SK-N-SH (cell line): ENCODE measurements around the gene LPP. TPM values are rescaled to one million over a fixed set of nuclear protein-coding genes. Genes with fewer than 3 reads are reported as not detected.

Source experiments
- CTCF ChIA-PET: fragments of 300-600, 350-600 bp; formaldehyde crosslinking; extraction: SDS; loops from one replicate; lab custom pipeline; 2021; lab: Yijun Ruan, JAX
- POLR2A ChIA-PET: fragments of 350-600 bp; sonication (Branson Sonifier 250); formaldehyde crosslinking; extraction: SDS; loops from one replicate; lab custom pipeline; 2020; ENCODE audit warnings: antibody characterized with exemption, inconsistent platforms; lab: Yijun Ruan, JAX
- DNase-seq: peaks from one replicate; pipeline ENCODE4 v3.0.0; 2012
- H2AFZ ChIP-seq: fragments of 200-600 bp; sonication (generic); 2 replicates; pipeline ENCODE4 v1.8.1; 2016; ENCODE audit warnings: antibody characterized with exemption, mild to moderate bottlenecking, low read depth
- H3F3A ChIP-seq: fragments of 200-600 bp; sonication (generic); replicated peaks from 2 replicates; pipeline ENCODE3; 2016; ENCODE audit warnings: antibody characterized with exemption, mild to moderate bottlenecking; ENCODE audit not compliant: insufficient read depth
- H3K27ac ChIP-seq, 2 experiments: fragments of 200-500 bp in 1 of 2; fragments of 200-600 bp in 1 of 2; sonication (Bioruptor generic) in 1 of 2; sonication (generic), shearing (Covaris generic) in 1 of 2; 2 replicates each; pipeline versions ENCODE4 v1.5.1 to v1.6.1; 2014 to 2016; ENCODE audit warnings: low read depth in 2 of 2, inconsistent platforms in 1 of 2, low read length in 1 of 2, mild to moderate bottlenecking in 1 of 2, mixed read lengths in 1 of 2
- H3K27me3 ChIP-seq: fragments of 200-600 bp; sonication (generic), shearing (Covaris generic); 2 replicates; pipeline ENCODE4 v1.6.1; 2016; ENCODE audit warnings: mixed run types; ENCODE audit not compliant: insufficient read depth
- H3K36me3 ChIP-seq, 2 experiments: fragments of 200-500 bp in 1 of 2; fragments of 200-600 bp in 1 of 2; sonication (Bioruptor generic) in 1 of 2; sonication (generic) in 1 of 2; replicated peaks in 1 of 2; 2 replicates each; pipeline versions ENCODE3 to v1.5.1; 2014 to 2016; ENCODE audit warnings: low read length in 1 of 2, mild to moderate bottlenecking in 1 of 2; ENCODE audit not compliant: insufficient read depth in 2 of 2, control insufficient read depth in 1 of 2
- H3K4me1 ChIP-seq, 2 experiments: fragments of 200-500 bp in 1 of 2; fragments of 200-600 bp in 1 of 2; sonication (Bioruptor generic) in 1 of 2; sonication (generic), shearing (Covaris generic) in 1 of 2; 2 replicates each; pipeline versions ENCODE4 v1.5.1 to v1.6.1; 2014 to 2016; ENCODE audit warnings: low read depth in 1 of 2, low read length in 1 of 2, mixed run types in 1 of 2; ENCODE audit not compliant: insufficient read depth in 2 of 2, control insufficient read depth in 1 of 2
- H3K4me2 ChIP-seq: fragments of 200-600 bp; sonication (generic), shearing (Covaris generic); 2 replicates; pipeline ENCODE4 v1.6.1; 2017; ENCODE audit warnings: mixed run types
- H3K4me3 ChIP-seq, 2 experiments: fragments of 200-500 bp in 1 of 2; fragments of 200-600 bp in 1 of 2; sonication (Bioruptor generic) in 1 of 2; sonication (generic), shearing (Covaris generic) in 1 of 2; 2 replicates each; pipeline versions ENCODE4 v1.5.1 to v1.8.1; 2014 to 2016; ENCODE audit warnings: low read depth in 2 of 2, inconsistent platforms in 1 of 2, low read length in 1 of 2, mild to moderate bottlenecking in 1 of 2, mixed read lengths in 1 of 2, moderate library complexity in 1 of 2
- H3K79me2 ChIP-seq: fragments of 200-600 bp; sonication (generic); 2 replicates; pipeline ENCODE4 v1.8.1; 2017; ENCODE audit warnings: mild to moderate bottlenecking; ENCODE audit not compliant: insufficient read depth
- H3K9ac ChIP-seq: fragments of 200-600 bp; sonication (generic); 2 replicates; pipeline ENCODE4 v1.6.1; 2017; ENCODE audit warnings: mixed run types
- H3K9me2 ChIP-seq: fragments of 200-600 bp; sonication (generic); 2 replicates; pipeline ENCODE4 v1.6.1; 2017; ENCODE audit warnings: mixed run types
- H3K9me3 ChIP-seq: fragments of 200-600 bp; sonication (generic); 2 replicates; pipeline ENCODE4 v1.6.1; 2017; ENCODE audit warnings: mixed run types, mild to moderate bottlenecking, moderate library complexity
- H4K20me1 ChIP-seq: fragments of 200-600 bp; sonication (generic); 2 replicates; pipeline ENCODE4 v1.6.1; 2017; ENCODE audit warnings: mild to moderate bottlenecking, mixed run types; ENCODE audit not compliant: insufficient read depth
- EZH2phosphoT487 ChIP-seq: fragments of 200-600 bp; sonication (generic); IDR thresholded peaks from 2 replicates; pipeline ENCODE4 v1.6.1; 2017; ENCODE audit warnings: low read depth, mixed run types, mild to moderate bottlenecking, antibody characterized with exemption, moderate library complexity, borderline replicate concordance
- FOXM1 ChIP-seq: IDR thresholded peaks from 2 replicates; pipeline ENCODE4 v1.4.0; 2012; ENCODE audit warnings: low read depth, mild to moderate bottlenecking
- IRF3 ChIP-seq: fragments of 150-350 bp; IDR thresholded peaks from 2 replicates; pipeline ENCODE4 v1.6.1; 2016; ENCODE audit warnings: mild to moderate bottlenecking, low read depth, low read length
- MAX ChIP-seq: IDR thresholded peaks from 2 replicates; pipeline ENCODE4 v1.4.0; 2012; ENCODE audit warnings: low read depth
- RAD21 ChIP-seq: IDR thresholded peaks from 2 replicates; pipeline ENCODE4 v1.6.1; 2012; ENCODE audit warnings: mild to moderate bottlenecking, low read length
- RXRA ChIP-seq: IDR thresholded peaks from 2 replicates; pipeline ENCODE4 v1.4.0; 2012; ENCODE audit warnings: low read depth, mild to moderate bottlenecking, borderline replicate concordance
- SIN3A ChIP-seq: IDR thresholded peaks from 2 replicates; pipeline ENCODE4 v1.6.1; 2012; ENCODE audit warnings: low read depth, mild to moderate bottlenecking, low read length, moderate library complexity, borderline replicate concordance
- SMC3 ChIP-seq: IDR thresholded peaks from 2 replicates; pipeline ENCODE4 v1.6.1; 2012; ENCODE audit warnings: low read depth, low read length, improper control_type of control experiment
- TAF1 ChIP-seq: IDR thresholded peaks from 2 replicates; pipeline ENCODE4 v1.6.1; 2012; ENCODE audit warnings: low read depth, mild to moderate bottlenecking, low read length, moderate library complexity, borderline replicate concordance
- TCF12 ChIP-seq: IDR thresholded peaks from 2 replicates; pipeline ENCODE4 v1.4.0; 2012
- TEAD4 ChIP-seq: IDR thresholded peaks from 2 replicates; pipeline ENCODE4 v1.4.0; 2012; ENCODE audit warnings: mild to moderate bottlenecking, borderline replicate concordance; ENCODE audit not compliant: insufficient read depth
- USF1 ChIP-seq: IDR thresholded peaks from 2 replicates; pipeline ENCODE4 v1.4.0; 2012; ENCODE audit warnings: low read depth, borderline replicate concordance
- YY1 ChIP-seq: IDR thresholded peaks from 2 replicates; pipeline ENCODE4 v1.4.0; 2012; ENCODE audit warnings: low read depth, mild to moderate bottlenecking
- WGBS: methylation state at CpG from one replicate; pipeline ENCODE4 v1.1.6; 2017; ENCODE audit warnings: low lambda C conversion rate; 5-methylcytosine and 5-hydroxymethylcytosine counted together
- polyA plus RNA-seq, 3 experiments: library from polyadenylated mRNA; depleted of rRNA; stranded (reverse); fragments of >200 nt; gene quantifications; 2 replicates each; pipeline ENCODE4 v1.2.3, GENCODE V29; 2012

Gene LPP
- polyA plus RNA-seq, 1 of the 3 experiments (the other 2 are of a cell fraction) = 6.6 TPM

- TF ChIP-seq EZH2phosphoT487 (no peak), SMC3 (no peak), RXRA (no peak), TCF12 (0 out of 2 replicates have a peak, but pooled peaks have one; percentile 11), YY1 (no peak)
- no peaks in the 10 kb centered on the region for H3K27me3 ChIP-seq
- ChIA-PET POLR2A (no interaction called here), CTCF (no interaction called here)
- H3K36me3 ChIP-seq = peaks cover 0 to 3% of the 10 kb centered on the region in 2 experiments
- H4K20me1 ChIP-seq = no peaks in the 10 kb centered on the region
- no peak overlapping the region for H3K9ac ChIP-seq
- no peak overlapping the region for H2AFZ ChIP-seq
- no peak overlapping the region for H3K4me2 ChIP-seq
- no peaks in the 10 kb centered on the region for H3K9me3 ChIP-seq
- peaks cover 24% of the 10 kb centered on the region; the same call in 1 of the 2 replicates for H3K79me2 ChIP-seq
- H3K4me1 ChIP-seq = no peaks in the 10 kb centered on the region
- peak overlapping the region in 1 of 2 experiments; percentile 31; a peak in 1 of 4 replicates for H3K27ac ChIP-seq
- no peak for DNase-seq
- no peak overlapping the region for H3K4me3 ChIP-seq
- 25% methylated on average over 3 of the region's 3 CpGs for WGBS
- H3F3A ChIP-seq = peaks cover 3% of the 10 kb centered on the region
- H3K9me2 ChIP-seq = no peaks in the 10 kb centered on the region
These were observed 566.3 kb downstream of the LPP start for GRCh38 chr3:188720215-188720614.

- Histone ChIP-seq H3K9me2 (no peaks in the 10 kb centered on the region), H3F3A (peaks cover 3% of the 10 kb centered on the region), H3K4me3 (no peak overlapping the region), H3K4me1 (no peaks in the 10 kb centered on the region), H3K36me3 (peaks cover 0 to 7% of the 10 kb centered on the region in 2 experiments), H3K79me2 (peaks cover 22% of the 10 kb centered on the region; the same call in 1 of the 2 replicates), H3K9me3 (no peaks in the 10 kb centered on the region), H4K20me1 (no peaks in the 10 kb centered on the region), H3K9ac (no peak overlapping the region), H2AFZ (no peak overlapping the region), H3K4me2 (no peak overlapping the region), H3K27me3 (no peaks in the 10 kb centered on the region), H3K27ac (peak overlapping the region in 1 of 2 experiments; percentile 31; a peak in 1 of 4 replicates)
- CTCF ChIA-PET = no interaction called here
- TF ChIP-seq SIN3A (no peak), IRF3 (no peak), TAF1 (no peak), TEAD4 (no peak), YY1 (no peak), FOXM1 (no peak), RXRA (no peak), MAX (no peak), RAD21 (no peak), USF1 (no peak), EZH2phosphoT487 (no peak)
- DNase-seq = no peak
- POLR2A ChIA-PET = no interaction called here
These were observed 566.7 kb downstream of the LPP start for GRCh38 chr3:188720636-188721035.
